T-helper 2 cell treated with Interferon-gamma antibody and Interleukin-4, amounts not matched to agents 5 μg/mL and 100 μg/mL, for 36 hours (primary cell): ENCODE data around the gene NPAS2.

Experiments
- DNase-seq: peaks from one replicate; pipeline ENCODE4 v3.0.0; 2021; ENCODE audit warnings: low spot score
- H3K27ac Mint-ChIP-seq: one replicate; pipeline ENCODE4 v1.8.0; 2021; ENCODE audit warnings: mild to moderate bottlenecking, mixed read lengths
- H3K27me3 Mint-ChIP-seq: one replicate; pipeline ENCODE4 v1.8.0; 2021; ENCODE audit warnings: low read depth, mixed read lengths
- H3K36me3 Mint-ChIP-seq: one replicate; pipeline ENCODE4 v1.8.0; 2021; ENCODE audit warnings: low read depth, mixed read lengths
- H3K4me1 Mint-ChIP-seq: one replicate; pipeline ENCODE4 v1.8.0; 2021; ENCODE audit warnings: low read depth, mixed read lengths
- H3K4me3 Mint-ChIP-seq: one replicate; pipeline ENCODE4 v1.8.0; 2022; ENCODE audit warnings: mild to moderate bottlenecking, moderate library complexity, mixed read lengths
- H3K9me3 Mint-ChIP-seq: one replicate; pipeline ENCODE4 v1.8.0; 2021; ENCODE audit warnings: mixed read lengths

Gene NPAS2

DNA sequence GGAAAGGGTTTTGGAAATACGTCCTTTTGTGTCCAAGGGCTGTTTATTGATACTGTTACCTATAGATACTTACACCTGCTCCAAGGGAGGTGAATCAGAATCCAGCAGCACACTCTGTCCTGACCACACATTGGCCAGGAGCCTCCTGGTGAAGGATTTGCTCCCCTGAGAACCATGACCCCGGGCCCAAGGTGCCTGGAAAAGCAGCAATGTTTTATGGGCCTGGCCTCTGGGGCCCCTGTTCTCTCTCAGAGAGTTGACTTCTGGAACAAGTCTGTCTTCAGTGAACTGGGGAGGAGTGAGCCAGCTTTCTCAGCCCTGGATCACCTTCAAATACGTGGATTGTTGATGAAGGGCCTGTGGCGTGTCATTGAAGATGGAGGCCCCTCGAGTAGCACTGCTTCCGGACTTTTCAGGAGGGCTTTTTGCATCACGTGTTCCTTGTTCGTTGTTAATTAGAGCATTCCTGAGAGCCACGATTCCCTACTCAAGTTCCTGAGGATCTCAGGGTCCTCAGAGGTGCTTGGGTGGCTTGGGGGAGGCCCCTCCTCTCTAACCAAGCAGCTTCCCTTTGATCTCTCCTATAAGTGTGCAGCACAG lies 103.6 kb downstream of the NPAS2 start:
- H3K36me3 Mint-ChIP-seq: no peaks in the 10 kb centered on the region
- H3K27ac Mint-ChIP-seq: no peak overlapping the region
- peaks cover 1% of the 10 kb centered on the region for H3K4me1 Mint-ChIP-seq
- no peaks in the 10 kb centered on the region for H3K27me3 Mint-ChIP-seq
- no peaks in the 10 kb centered on the region for H3K9me3 Mint-ChIP-seq
- H3K4me3 Mint-ChIP-seq: no peak overlapping the region
- DNase-seq: no peak

- DNase-seq: no peak
- peak overlapping the region; percentile 1 for H3K4me3 Mint-ChIP-seq
- no peaks in the 10 kb centered on the region for H3K27me3 Mint-ChIP-seq
- H3K36me3 Mint-ChIP-seq: no peaks in the 10 kb centered on the region
- peak overlapping the region; percentile 55 for H3K27ac Mint-ChIP-seq
- H3K9me3 Mint-ChIP-seq: no peaks in the 10 kb centered on the region
- peaks cover 1% of the 10 kb centered on the region for H3K4me1 Mint-ChIP-seq
Measured at GRCh38 chr2:100924122-100924519, 104.2 kb downstream of the NPAS2 start.

DNA sequence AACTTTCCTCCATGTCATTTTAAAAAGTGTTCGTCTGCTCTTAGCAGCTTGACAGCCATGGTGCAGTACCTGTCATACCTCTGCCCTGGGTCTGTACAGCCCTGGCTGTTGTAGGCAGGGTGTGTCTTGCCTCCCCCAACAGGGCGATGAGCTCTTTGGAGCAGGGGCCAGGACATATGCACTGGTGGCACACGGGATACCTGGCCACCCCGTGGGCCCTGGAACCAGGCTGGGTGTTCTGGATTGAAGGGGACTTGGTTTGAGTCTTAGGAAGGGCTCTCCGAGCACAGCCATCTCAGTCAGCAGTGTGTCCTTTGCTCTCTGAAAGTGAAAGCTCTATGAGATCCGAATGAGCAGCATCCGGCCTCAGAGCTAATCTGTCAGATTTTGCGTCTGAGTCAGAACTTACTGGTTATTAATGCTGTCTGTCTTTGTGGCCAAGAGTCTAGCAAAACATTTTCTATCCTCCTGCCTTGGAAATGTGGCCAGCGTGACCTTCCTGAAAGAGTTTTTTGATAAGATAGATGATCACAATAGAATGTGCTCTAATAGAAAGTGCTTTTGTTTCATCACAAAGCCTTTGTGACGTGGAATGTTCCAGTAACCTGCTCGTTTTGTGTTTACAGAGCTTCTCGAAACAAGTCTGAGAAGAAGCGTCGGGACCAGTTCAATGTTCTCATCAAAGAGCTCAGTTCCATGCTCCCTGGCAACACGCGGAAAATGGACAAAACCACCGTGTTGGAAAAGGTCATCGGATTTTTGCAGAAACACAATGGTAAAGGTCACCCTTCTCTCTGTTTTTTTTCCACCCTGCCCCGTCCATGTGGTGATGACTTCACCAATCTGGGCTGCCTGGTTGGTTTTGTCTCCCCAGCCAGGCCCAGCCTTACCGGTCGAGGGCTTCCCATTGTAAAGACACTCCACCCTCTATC lies 104.8 kb downstream of the NPAS2 start:
- Mint-ChIP-seq H3K27me3 (no peaks in the 10 kb centered on the region), H3K4me1 (peaks cover 1% of the 10 kb centered on the region)

DNA sequence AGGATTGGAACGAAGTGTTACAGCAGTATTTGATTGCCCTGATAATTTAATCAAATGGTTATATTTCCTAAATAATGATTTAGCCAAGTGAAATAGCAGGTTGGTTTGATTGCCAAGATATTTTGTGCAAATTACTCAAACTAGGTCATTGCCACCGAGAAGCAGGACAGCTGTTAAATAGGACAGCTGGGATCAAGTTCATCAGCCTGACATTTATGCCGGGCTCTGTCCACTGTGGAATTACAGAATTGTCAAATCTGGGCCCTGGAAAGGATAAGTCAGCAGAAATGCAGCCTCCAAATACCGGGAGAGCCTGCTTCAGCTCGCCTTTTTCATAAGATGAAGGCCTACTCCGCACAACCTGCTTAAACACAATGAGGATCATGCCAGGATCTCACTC lies 108.3 kb downstream of the NPAS2 start:
- Mint-ChIP-seq H3K9me3 (no peaks in the 10 kb centered on the region), H3K4me1 (peaks cover 1% of the 10 kb centered on the region), H3K27ac (no peak overlapping the region), H3K36me3 (no peaks in the 10 kb centered on the region), H3K27me3 (no peaks in the 10 kb centered on the region), H3K4me3 (no peak overlapping the region)
- DNase-seq: no peak

More for the DNA sequence above, 104.8 kb downstream of the NPAS2 start:
- DNase-seq: no peak
- Mint-ChIP-seq H3K4me3 (peak overlapping the region; percentile 1), H3K36me3 (no peaks in the 10 kb centered on the region), H3K9me3 (no peaks in the 10 kb centered on the region), H3K27ac (peak overlapping the region; percentile 55)

DNA sequence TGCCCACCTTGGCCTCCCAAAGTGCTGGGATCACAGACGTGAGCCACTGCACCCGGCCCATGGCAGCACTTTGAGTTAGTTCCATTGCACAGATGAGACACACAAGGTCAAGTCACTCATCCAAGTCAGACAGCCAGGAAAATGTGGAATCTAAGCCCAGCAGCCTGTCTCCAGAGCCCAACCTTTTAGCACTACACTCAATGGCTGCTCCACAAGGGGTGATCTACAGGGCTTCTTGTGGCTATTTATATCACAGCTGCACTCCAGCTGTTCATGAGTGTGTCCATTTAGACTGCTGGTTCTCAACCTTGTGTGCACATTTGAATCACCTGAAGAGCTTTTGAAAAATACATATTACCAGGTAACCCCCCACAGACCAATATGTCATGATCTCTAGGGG lies 109.2 kb downstream of the NPAS2 start:
- H3K27me3 Mint-ChIP-seq: no peaks in the 10 kb centered on the region
- H3K4me3 Mint-ChIP-seq: no peak overlapping the region
- no peak overlapping the region for H3K27ac Mint-ChIP-seq
- H3K9me3 Mint-ChIP-seq: no peaks in the 10 kb centered on the region
- DNase-seq: no peak
- H3K36me3 Mint-ChIP-seq: no peaks in the 10 kb centered on the region
- peaks cover 1% of the 10 kb centered on the region for H3K4me1 Mint-ChIP-seq

GRCh38 chr2:100934504-100935371 lies 114.8 kb downstream of the NPAS2 start:
- H3K4me1 Mint-ChIP-seq: peaks cover 1% of the 10 kb centered on the region
- H3K4me3 Mint-ChIP-seq: no peak overlapping the region
- no peak overlapping the region for H3K27ac Mint-ChIP-seq
- no peak for DNase-seq
- no peaks in the 10 kb centered on the region for H3K9me3 Mint-ChIP-seq
- no peaks in the 10 kb centered on the region for H3K36me3 Mint-ChIP-seq
- H3K27me3 Mint-ChIP-seq: no peaks in the 10 kb centered on the region

DNA sequence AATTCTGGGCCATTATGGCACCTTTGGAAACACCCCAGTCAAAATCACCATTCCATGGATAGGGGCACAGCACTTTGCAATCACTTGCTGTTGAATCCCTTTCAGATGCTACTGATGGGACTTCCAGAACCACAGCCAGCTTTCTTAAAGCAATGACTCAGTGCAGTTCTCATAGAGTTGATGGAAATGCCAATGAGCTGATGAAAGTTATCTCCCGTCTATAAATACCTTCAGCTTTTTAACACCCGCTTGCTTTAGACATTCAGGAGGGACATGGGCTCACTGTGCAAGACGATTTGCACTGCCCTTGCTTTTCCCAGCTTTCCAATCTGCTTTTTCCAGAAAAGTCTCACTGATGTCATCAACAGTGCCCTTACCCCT lies 115.4 kb downstream of the NPAS2 start:
- no peaks in the 10 kb centered on the region for H3K36me3 Mint-ChIP-seq
- no peak overlapping the region for H3K27ac Mint-ChIP-seq
- H3K4me3 Mint-ChIP-seq: no peak overlapping the region
- H3K27me3 Mint-ChIP-seq: no peaks in the 10 kb centered on the region
- DNase-seq: no peak
- peaks cover 6% of the 10 kb centered on the region for H3K4me1 Mint-ChIP-seq
- H3K9me3 Mint-ChIP-seq: no peaks in the 10 kb centered on the region

DNA sequence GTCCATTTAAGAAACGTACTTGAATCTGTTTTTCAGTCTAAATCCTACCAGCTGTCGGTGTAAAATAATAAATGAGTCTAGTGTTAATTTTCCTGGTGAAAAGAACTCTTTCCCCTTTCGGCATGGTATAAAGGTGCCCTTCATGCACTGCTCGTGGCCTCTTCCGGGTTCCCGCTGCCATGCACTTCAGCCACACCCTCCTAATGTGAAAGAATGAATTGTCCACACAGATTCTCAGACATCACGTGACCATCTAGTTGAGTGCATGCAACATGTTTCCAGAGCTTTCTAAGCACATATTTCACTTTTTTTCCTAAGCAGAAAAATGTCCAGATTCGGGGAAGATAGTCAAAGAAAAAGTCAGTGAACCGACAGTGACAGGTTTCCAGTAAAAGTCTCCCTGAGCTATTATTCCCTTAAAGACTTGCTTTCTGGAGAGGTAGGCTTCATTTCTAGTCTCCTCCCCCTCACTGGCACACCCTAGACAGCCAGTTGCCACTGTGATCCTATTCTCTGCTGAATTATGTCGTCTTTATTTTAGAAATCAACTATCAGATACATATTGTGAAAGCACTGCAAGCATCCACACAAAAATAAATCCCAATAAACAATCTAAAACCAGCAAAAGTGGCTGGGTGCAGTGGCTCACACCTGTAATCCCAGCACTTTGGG lies 116.3 kb downstream of the NPAS2 start:
- Mint-ChIP-seq H3K27ac (no peak overlapping the region), H3K36me3 (no peaks in the 10 kb centered on the region), H3K4me3 (no peak overlapping the region), H3K4me1 (peaks cover 15% of the 10 kb centered on the region), H3K27me3 (no peaks in the 10 kb centered on the region), H3K9me3 (no peaks in the 10 kb centered on the region)
- DNase-seq: no peak

- H3K27ac Mint-ChIP-seq: no peak overlapping the region
- no peaks in the 10 kb centered on the region for H3K27me3 Mint-ChIP-seq
- peaks cover 23% of the 10 kb centered on the region for H3K4me1 Mint-ChIP-seq
- DNase-seq: no peak
- no peaks in the 10 kb centered on the region for H3K36me3 Mint-ChIP-seq
- no peaks in the 10 kb centered on the region for H3K9me3 Mint-ChIP-seq
- H3K4me3 Mint-ChIP-seq: no peak overlapping the region
Measured at GRCh38 chr2:100936972-100937542, 117.1 kb downstream of the NPAS2 start.

GRCh38 chr2:100938031-100939026 lies 118.4 kb downstream of the NPAS2 start:
- H3K4me1 Mint-ChIP-seq: peaks cover 23% of the 10 kb centered on the region
- no peaks in the 10 kb centered on the region for H3K27me3 Mint-ChIP-seq
- no peak overlapping the region for H3K27ac Mint-ChIP-seq
- no peak overlapping the region for H3K4me3 Mint-ChIP-seq
- H3K9me3 Mint-ChIP-seq: no peaks in the 10 kb centered on the region
- no peaks in the 10 kb centered on the region for H3K36me3 Mint-ChIP-seq
- no peak for DNase-seq

DNA sequence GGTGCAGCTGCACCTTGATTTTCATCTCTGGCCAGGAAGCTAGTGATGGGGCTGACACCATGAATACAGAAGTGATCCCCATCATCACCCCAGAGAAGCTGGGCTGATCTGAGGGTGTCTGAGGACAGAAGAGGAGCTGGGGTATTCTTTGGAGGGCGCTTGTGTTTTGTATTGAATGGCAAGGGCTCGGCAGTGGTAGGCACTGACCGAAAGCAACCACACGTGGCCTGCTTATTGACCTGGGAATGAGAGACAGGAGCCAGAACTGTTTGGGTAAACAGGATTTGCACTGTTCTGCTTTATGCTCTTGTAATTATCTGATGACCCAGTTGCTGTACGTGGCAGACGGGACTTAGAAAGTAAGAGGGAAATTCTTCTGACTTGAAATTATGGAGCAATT lies 119.5 kb downstream of the NPAS2 start:
- no peak overlapping the region for H3K27ac Mint-ChIP-seq
- H3K27me3 Mint-ChIP-seq: no peaks in the 10 kb centered on the region
- DNase-seq: no peak
- peaks cover 23% of the 10 kb centered on the region for H3K4me1 Mint-ChIP-seq
- H3K9me3 Mint-ChIP-seq: no peaks in the 10 kb centered on the region
- no peaks in the 10 kb centered on the region for H3K36me3 Mint-ChIP-seq
- H3K4me3 Mint-ChIP-seq: no peak overlapping the region

- no peaks in the 10 kb centered on the region for H3K27me3 Mint-ChIP-seq
- H3K27ac Mint-ChIP-seq: no peak overlapping the region
- H3K4me1 Mint-ChIP-seq: peaks cover 23% of the 10 kb centered on the region
- no peaks in the 10 kb centered on the region for H3K36me3 Mint-ChIP-seq
- H3K9me3 Mint-ChIP-seq: no peaks in the 10 kb centered on the region
- no peak for DNase-seq
- H3K4me3 Mint-ChIP-seq: no peak overlapping the region
Measured at GRCh38 chr2:100940240-100940639, 120.3 kb downstream of the NPAS2 start.
